Ishikawa (cell line): ENCODE results near the gene MAP3K15.

Experiments
- CEBPB ChIP-seq: IDR thresholded peaks from 2 replicates; pipeline ENCODE4 v1.6.1; 2012
- CREB1 ChIP-seq: IDR thresholded peaks from 2 replicates; pipeline ENCODE4 v1.6.1; 2012; ENCODE audit warnings: low read depth
- EGR1 ChIP-seq: IDR thresholded peaks from 2 replicates; pipeline ENCODE4 v1.6.1; 2012
- EP300 ChIP-seq: IDR thresholded peaks from 2 replicates; pipeline ENCODE4 v1.6.1; 2012; ENCODE audit warnings: borderline replicate concordance
- FOXM1 ChIP-seq: IDR thresholded peaks from 2 replicates; pipeline ENCODE4 v1.6.1; 2012; ENCODE audit warnings: low read depth, borderline replicate concordance
- NFIC ChIP-seq: IDR thresholded peaks from 2 replicates; pipeline ENCODE4 v1.6.1; 2012
- RAD21 ChIP-seq: IDR thresholded peaks from 2 replicates; pipeline ENCODE4 v1.6.1; 2012; ENCODE audit warnings: low read depth
- TAF1 ChIP-seq: IDR thresholded peaks from 2 replicates; pipeline ENCODE4 v1.6.1; 2012; ENCODE audit warnings: low read depth, mild to moderate bottlenecking
- TCF12 ChIP-seq: IDR thresholded peaks from 2 replicates; pipeline ENCODE4 v1.6.1; 2012; ENCODE audit warnings: low read depth
- TEAD4 ChIP-seq: IDR thresholded peaks from 2 replicates; pipeline ENCODE4 v1.6.1; 2012
- YY1 ChIP-seq: IDR thresholded peaks from 2 replicates; pipeline ENCODE4 v1.6.1; 2012; ENCODE audit warnings: low read depth
- ZBTB7A ChIP-seq: IDR thresholded peaks from 2 replicates; pipeline ENCODE4 v1.6.1; 2012; ENCODE audit warnings: low read depth
- TF ChIP-seq, protein P1 (sequence below): IDR thresholded peaks from 2 replicates; pipeline ENCODE4 v1.6.1; 2012
- TF ChIP-seq, protein P2 (sequence below): IDR thresholded peaks from 2 replicates; pipeline ENCODE4 v1.6.1; 2012
- TF ChIP-seq, protein P3 (sequence below): IDR thresholded peaks from 2 replicates; pipeline ENCODE4 v1.6.1; 2012; ENCODE audit warnings: low read depth, mild to moderate bottlenecking

The MAP3K15 gene

DNA sequence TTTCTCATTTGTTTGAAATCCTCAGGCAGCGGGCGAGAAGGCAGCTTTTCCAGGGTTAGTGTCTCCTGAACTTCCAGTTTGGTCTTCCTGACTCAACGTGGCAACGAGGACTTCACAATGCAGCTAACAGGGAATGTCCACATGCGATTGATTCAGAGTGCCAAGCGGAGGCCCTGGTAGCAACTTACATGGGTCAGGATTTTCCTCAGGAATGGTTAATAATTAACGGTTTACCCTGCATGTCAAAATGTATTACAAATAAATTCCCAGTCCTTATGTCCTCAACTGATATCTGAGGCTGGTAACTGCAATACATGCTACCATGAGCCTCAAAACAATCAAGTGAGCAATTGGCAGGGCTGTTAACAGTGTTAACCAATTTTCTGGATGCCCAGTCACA, 67.2 kb downstream of the MAP3K15 start:
- TF ChIP-seq YY1, result no peak
- TF ChIP-seq, protein P1, sequence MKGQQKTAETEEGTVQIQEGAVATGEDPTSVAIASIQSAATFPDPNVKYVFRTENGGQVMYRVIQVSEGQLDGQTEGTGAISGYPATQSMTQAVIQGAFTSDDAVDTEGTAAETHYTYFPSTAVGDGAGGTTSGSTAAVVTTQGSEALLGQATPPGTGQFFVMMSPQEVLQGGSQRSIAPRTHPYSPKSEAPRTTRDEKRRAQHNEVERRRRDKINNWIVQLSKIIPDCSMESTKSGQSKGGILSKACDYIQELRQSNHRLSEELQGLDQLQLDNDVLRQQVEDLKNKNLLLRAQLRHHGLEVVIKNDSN, result no peak
- TF ChIP-seq EGR1, result no peak
- TF ChIP-seq, protein P2, sequence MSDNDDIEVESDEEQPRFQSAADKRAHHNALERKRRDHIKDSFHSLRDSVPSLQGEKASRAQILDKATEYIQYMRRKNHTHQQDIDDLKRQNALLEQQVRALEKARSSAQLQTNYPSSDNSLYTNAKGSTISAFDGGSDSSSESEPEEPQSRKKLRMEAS, result no peak
- TF ChIP-seq, protein P3, sequence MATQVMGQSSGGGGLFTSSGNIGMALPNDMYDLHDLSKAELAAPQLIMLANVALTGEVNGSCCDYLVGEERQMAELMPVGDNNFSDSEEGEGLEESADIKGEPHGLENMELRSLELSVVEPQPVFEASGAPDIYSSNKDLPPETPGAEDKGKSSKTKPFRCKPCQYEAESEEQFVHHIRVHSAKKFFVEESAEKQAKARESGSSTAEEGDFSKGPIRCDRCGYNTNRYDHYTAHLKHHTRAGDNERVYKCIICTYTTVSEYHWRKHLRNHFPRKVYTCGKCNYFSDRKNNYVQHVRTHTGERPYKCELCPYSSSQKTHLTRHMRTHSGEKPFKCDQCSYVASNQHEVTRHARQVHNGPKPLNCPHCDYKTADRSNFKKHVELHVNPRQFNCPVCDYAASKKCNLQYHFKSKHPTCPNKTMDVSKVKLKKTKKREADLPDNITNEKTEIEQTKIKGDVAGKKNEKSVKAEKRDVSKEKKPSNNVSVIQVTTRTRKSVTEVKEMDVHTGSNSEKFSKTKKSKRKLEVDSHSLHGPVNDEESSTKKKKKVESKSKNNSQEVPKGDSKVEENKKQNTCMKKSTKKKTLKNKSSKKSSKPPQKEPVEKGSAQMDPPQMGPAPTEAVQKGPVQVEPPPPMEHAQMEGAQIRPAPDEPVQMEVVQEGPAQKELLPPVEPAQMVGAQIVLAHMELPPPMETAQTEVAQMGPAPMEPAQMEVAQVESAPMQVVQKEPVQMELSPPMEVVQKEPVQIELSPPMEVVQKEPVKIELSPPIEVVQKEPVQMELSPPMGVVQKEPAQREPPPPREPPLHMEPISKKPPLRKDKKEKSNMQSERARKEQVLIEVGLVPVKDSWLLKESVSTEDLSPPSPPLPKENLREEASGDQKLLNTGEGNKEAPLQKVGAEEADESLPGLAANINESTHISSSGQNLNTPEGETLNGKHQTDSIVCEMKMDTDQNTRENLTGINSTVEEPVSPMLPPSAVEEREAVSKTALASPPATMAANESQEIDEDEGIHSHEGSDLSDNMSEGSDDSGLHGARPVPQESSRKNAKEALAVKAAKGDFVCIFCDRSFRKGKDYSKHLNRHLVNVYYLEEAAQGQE, result no peak
- TF ChIP-seq RAD21, result no peak
- TF ChIP-seq TAF1, result no peak
- TF ChIP-seq CEBPB, result no peak
- TF ChIP-seq TEAD4, result no peak
- no peak for TF ChIP-seq ZBTB7A
- no peak for TF ChIP-seq NFIC
- no peak for TF ChIP-seq CREB1
- no peak for TF ChIP-seq FOXM1
- no peak for TF ChIP-seq EP300
- no peak for TF ChIP-seq TCF12

DNA sequence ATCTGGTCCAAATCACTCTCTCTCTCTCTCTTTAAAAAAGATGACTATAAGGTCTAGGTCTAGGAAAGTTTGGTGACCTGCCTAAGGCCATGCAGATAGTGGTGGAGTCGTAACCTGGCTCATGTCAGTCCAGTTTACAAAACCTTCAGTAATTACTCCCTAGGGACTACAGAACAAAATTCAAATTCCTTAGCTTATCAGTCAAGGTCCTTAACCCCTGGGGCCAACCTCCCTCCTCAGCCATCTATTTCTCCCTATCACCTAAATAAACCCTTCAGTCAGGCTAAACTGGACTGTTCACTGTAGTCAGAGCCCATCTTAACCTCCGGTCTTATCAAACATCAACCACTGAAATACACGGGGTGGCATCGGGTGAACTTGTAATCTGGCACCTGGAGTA, 68.9 kb downstream of the MAP3K15 start:
- TF ChIP-seq RAD21 (no peak), TEAD4 (no peak), FOXM1 (no peak), ZBTB7A (no peak), EP300 (no peak), YY1 (no peak), NFIC (no peak)
- TF ChIP-seq, protein P2, result no peak
- TF ChIP-seq, protein P1, result no peak

DNA sequence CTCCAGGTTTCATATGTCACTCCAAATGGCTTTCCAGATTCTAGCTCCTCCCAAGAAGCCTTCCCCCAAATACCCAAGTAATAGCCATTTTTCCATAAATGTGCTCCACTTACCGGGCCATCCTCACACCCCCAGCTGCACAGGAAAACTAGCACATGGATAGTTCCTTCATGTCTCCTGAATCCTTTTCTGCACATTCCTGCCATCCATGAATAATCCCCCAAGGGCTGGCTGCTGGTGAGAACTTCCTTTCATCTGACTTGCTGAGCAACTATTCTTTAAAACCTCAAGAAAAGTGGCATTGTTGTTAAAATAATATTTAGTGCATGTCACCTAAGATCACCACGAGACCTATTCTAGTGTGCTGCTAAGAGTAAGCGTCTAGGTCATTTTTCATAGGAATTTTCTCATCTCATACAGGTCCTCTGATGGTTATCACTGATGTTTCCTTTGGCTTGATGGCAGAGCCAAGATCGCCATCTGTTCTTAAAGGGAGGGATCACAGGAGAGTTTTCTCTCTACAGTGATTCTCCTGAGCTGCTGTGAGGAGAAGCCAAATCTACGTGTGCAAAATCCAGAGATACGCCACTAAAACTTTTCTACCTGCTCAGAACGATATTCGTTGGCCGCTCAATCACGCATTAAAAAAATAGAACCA, 71.3 kb downstream of the MAP3K15 start:
- TF ChIP-seq EP300 (no peak), FOXM1 (no peak)

DNA sequence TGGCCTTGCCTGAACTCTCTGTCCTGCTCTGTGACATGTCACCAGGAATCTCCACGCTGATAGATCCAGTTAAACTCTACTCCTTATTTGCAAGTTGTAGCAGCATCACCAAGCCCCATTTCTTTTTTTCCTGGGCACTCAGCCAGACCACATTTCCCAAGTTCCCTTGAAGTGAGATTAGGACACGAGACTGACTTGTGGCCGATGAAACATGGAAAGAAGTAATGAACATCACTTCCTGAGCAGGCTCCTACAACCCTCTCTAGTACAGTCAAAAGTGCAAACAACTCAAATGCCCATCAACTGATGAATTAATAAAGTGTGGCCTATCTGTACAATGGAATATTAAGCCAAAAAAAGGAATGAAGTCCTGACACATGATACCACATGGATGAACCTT, 74.6 kb downstream of the MAP3K15 start:
- TF ChIP-seq EGR1, result no peak

DNA sequence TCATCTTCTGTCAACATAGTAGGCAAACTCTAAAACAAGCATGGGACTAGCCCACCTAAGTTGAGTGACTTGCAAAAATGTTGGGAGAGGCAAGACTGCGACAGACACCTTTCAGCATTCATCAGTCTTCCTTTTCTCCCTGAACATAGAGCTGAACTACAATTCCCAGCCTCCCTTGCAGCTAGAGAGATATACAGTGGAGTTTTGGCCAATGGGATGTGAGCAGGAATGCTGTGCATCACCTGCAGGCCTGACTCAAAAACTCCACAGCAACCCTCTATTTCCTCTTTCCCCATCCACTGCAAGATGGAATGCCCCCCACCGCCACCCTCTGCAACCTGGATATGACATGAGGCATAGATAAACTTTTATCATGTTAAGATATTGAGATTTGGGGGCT, 105.0 kb downstream of the MAP3K15 start:
- TF ChIP-seq, protein P3, result no peak
- TF ChIP-seq FOXM1, result no peak
- TF ChIP-seq CREB1, result no peak
- TF ChIP-seq CEBPB, result no peak
- no peak for TF ChIP-seq EGR1
- TF ChIP-seq RAD21, result no peak
- TF ChIP-seq TAF1, result no peak
- no peak for TF ChIP-seq ZBTB7A

DNA sequence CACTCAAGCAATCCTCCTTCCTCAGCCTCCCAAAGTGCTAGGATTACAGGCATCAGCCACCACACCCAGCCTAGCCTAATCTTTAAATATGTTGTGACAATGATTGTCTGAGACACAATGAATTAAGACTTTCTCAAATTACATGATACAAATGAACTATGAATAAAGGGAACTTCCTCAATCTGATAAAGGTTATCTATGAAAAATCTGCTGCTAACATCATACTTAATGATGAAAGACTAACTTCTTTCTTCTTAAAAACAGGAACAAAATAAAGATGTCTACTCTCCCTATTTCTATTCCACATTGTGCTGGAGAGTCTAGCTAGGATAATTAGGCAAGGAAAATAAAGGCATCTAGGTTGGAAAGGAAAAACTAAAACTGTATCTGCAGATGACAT, 111.6 kb downstream of the MAP3K15 start:
- TF ChIP-seq TAF1 (no peak), CEBPB (no peak), EGR1 (no peak), EP300 (no peak), FOXM1 (no peak), TEAD4 (no peak)

DNA sequence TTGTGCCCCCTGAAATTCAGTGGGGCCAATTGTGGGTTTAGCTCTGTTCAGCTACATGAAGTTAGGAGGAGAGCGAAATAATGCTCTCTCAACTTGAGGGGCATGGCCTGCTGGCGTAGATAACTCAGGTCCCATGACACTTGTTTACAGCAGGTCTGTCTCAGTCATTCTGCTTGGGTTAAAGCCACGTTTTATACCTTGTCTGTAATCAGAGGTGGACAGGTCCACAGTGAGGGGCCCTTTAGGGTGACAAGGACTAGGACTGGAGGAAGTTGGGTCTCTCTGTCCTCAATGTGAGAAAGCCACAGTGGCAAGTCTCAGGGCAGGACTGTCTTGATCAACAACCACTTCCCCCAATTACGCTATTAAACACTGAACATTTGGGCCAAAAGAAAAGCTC, 122.6 kb downstream of the MAP3K15 start:
- no peak for TF ChIP-seq NFIC
- TF ChIP-seq EP300, result no peak
